BLaER1 (cell line): Measurements from ENCODE around the gene ATF7.

Experiments used
- H3K27ac ChIP-seq: shearing (Covaris generic); formaldehyde crosslinking; 2 replicates; pipeline ENCODE4 v1.8.1; 2022
- H3K27me3 ChIP-seq: shearing (Covaris generic); formaldehyde crosslinking; 2 replicates; pipeline ENCODE4 v1.8.1; 2022
- H3K36me3 ChIP-seq: shearing (Covaris generic); formaldehyde crosslinking; 2 replicates; pipeline ENCODE4 v1.8.1; 2022
- H3K4me1 ChIP-seq: shearing (Covaris generic); formaldehyde crosslinking; 2 replicates; pipeline ENCODE4 v1.8.1; 2022
- H3K4me2 ChIP-seq: shearing (Covaris generic); formaldehyde crosslinking; 2 replicates; pipeline ENCODE4 v1.8.1; 2022
- H3K4me3 ChIP-seq: shearing (Covaris generic); formaldehyde crosslinking; 2 replicates; pipeline ENCODE4 v1.8.1; 2022
- H3K9ac ChIP-seq: shearing (Covaris generic); formaldehyde crosslinking; 2 replicates; pipeline ENCODE4 v1.8.1; 2022
- H3K9me3 ChIP-seq: shearing (Covaris generic); formaldehyde crosslinking; 2 replicates; pipeline ENCODE4 v1.8.1; 2022
- H4K20me1 ChIP-seq: shearing (Covaris generic); formaldehyde crosslinking; 2 replicates; pipeline ENCODE4 v1.8.1; 2022
- Cebpa-rat ChIP-seq: shearing (Covaris generic); IDR thresholded peaks from 2 replicates; pipeline ENCODE4 v1.8.1; 2022

Gene ATF7

GRCh38 chr12:53625946-53626701 lies at the start of gene ATF7:
ATF7 (minus strand) TSS chr12:53626382; CDS start chr12:53601000, 25,382 bp downstream.
- Histone ChIP-seq H4K20me1 (no peaks in the 10 kb centered on the region), H3K36me3 (0 out of 2 replicates have a peak, but pooled peaks cover 3% of the 10 kb centered on the region), H3K4me2 (peak within 1 kb of the TSS; percentile 96), H3K4me3 (peak within 1 kb of the TSS; percentile 73), H3K27me3 (no peaks in the 10 kb centered on the region), H3K4me1 (peaks cover 51% of the 10 kb centered on the region), H3K9ac (peak within 1 kb of the TSS; percentile 98), H3K27ac (peak within 1 kb of the TSS; percentile 97), H3K9me3 (no peaks in the 10 kb centered on the region)
- no peak for TF ChIP-seq Cebpa-rat

- peak overlapping the region; percentile 94 for H3K4me2 ChIP-seq
- H3K27ac ChIP-seq: peak overlapping the region; percentile 91
- H3K9ac ChIP-seq: peak overlapping the region; percentile 81
- no peak for TF ChIP-seq Cebpa-rat
- H3K9me3 ChIP-seq: no peaks in the 10 kb centered on the region
- peak overlapping the region; percentile 76 for H3K4me3 ChIP-seq
- peaks cover 36% of the 10 kb centered on the region for H3K27me3 ChIP-seq
- peaks cover 8% of the 10 kb centered on the region for H4K20me1 ChIP-seq
- peaks cover 28% of the 10 kb centered on the region for H3K4me1 ChIP-seq
- peaks cover 45% of the 10 kb centered on the region for H3K36me3 ChIP-seq
These were observed 49.0 kb upstream of the ATF7 start for GRCh38 chr12:53674977-53675700.

GRCh38 chr12:53670971-53671370 lies 44.8 kb upstream of the ATF7 start:
- no peak for TF ChIP-seq Cebpa-rat

GRCh38 chr12:53670308-53670707 lies 44.1 kb upstream of the ATF7 start:
- peaks cover 14% of the 10 kb centered on the region for H3K4me1 ChIP-seq
- H4K20me1 ChIP-seq: peaks cover 41% of the 10 kb centered on the region
- no peak overlapping the region for H3K4me2 ChIP-seq
- no peak overlapping the region for H3K4me3 ChIP-seq
- no peaks in the 10 kb centered on the region for H3K9me3 ChIP-seq
- peaks cover 91% of the 10 kb centered on the region for H3K36me3 ChIP-seq
- H3K9ac ChIP-seq: no peak overlapping the region
- no peak overlapping the region for H3K27ac ChIP-seq
- H3K27me3 ChIP-seq: no peaks in the 10 kb centered on the region
- no peak for TF ChIP-seq Cebpa-rat

More at GRCh38 chr12:53670971-53671370, 44.8 kb upstream of the ATF7 start:
- H3K9me3 ChIP-seq: no peaks in the 10 kb centered on the region
- no peak overlapping the region for H3K4me2 ChIP-seq
- peaks cover 35% of the 10 kb centered on the region for H4K20me1 ChIP-seq
- H3K4me3 ChIP-seq: no peak overlapping the region
- no peak overlapping the region for H3K27ac ChIP-seq
- peaks cover 85% of the 10 kb centered on the region for H3K36me3 ChIP-seq
- H3K9ac ChIP-seq: no peak overlapping the region
- peaks cover 15% of the 10 kb centered on the region for H3K4me1 ChIP-seq
- no peaks in the 10 kb centered on the region for H3K27me3 ChIP-seq

GRCh38 chr12:53667080-53667479 lies 40.9 kb upstream of the ATF7 start:
- 0 out of 2 replicates have a peak, but pooled peaks cover under 1% of the 10 kb centered on the region for H3K4me1 ChIP-seq
- no peaks in the 10 kb centered on the region for H3K9me3 ChIP-seq
- no peak overlapping the region for H3K9ac ChIP-seq
- H3K4me3 ChIP-seq: no peak overlapping the region
- peaks cover 41% of the 10 kb centered on the region for H4K20me1 ChIP-seq
- no peak overlapping the region for H3K27ac ChIP-seq
- no peaks in the 10 kb centered on the region for H3K27me3 ChIP-seq
- TF ChIP-seq Cebpa-rat: no peak
- no peak overlapping the region for H3K4me2 ChIP-seq
- H3K36me3 ChIP-seq: peaks cover 98% of the 10 kb centered on the region

- H3K4me3 ChIP-seq: no peak overlapping the region
- TF ChIP-seq Cebpa-rat: no peak
- no peak overlapping the region for H3K9ac ChIP-seq
- H3K9me3 ChIP-seq: no peaks in the 10 kb centered on the region
- no peak overlapping the region for H3K4me2 ChIP-seq
- H3K27ac ChIP-seq: no peak overlapping the region
- peaks cover 7% of the 10 kb centered on the region for H3K4me1 ChIP-seq
- H4K20me1 ChIP-seq: peaks cover 32% of the 10 kb centered on the region
- H3K27me3 ChIP-seq: no peaks in the 10 kb centered on the region
- H3K36me3 ChIP-seq: peaks cover 89% of the 10 kb centered on the region
These were observed 38.8 kb upstream of the ATF7 start for GRCh38 chr12:53664936-53665335.

GRCh38 chr12:53664191-53664590 lies 38.0 kb upstream of the ATF7 start:
- peaks cover 24% of the 10 kb centered on the region; the same call in 1 of the 2 replicates for H4K20me1 ChIP-seq
- H3K4me2 ChIP-seq: no peak overlapping the region
- no peaks in the 10 kb centered on the region for H3K27me3 ChIP-seq
- no peak overlapping the region for H3K9ac ChIP-seq
- no peak overlapping the region for H3K4me3 ChIP-seq
- no peak for TF ChIP-seq Cebpa-rat
- H3K4me1 ChIP-seq: peaks cover 14% of the 10 kb centered on the region
- no peak overlapping the region for H3K27ac ChIP-seq
- no peaks in the 10 kb centered on the region for H3K9me3 ChIP-seq
- H3K36me3 ChIP-seq: peaks cover 82% of the 10 kb centered on the region

GRCh38 chr12:53660041-53660440 lies 33.9 kb upstream of the ATF7 start:
- H3K9ac ChIP-seq: no peak overlapping the region; the same call in 1 of the 2 replicates
- TF ChIP-seq Cebpa-rat: no peak

GRCh38 chr12:53659571-53659981 lies 33.4 kb upstream of the ATF7 start:
- H3K4me3 ChIP-seq: no peak overlapping the region
- peak overlapping the region; percentile 45 for H3K4me2 ChIP-seq
- H3K9ac ChIP-seq: no peak overlapping the region

More at GRCh38 chr12:53660041-53660440, 33.9 kb upstream of the ATF7 start:
- Histone ChIP-seq H3K36me3 (peaks cover 42% of the 10 kb centered on the region), H3K9me3 (no peaks in the 10 kb centered on the region), H4K20me1 (no peaks in the 10 kb centered on the region; the same call in 1 of the 2 replicates), H3K27me3 (no peaks in the 10 kb centered on the region), H3K4me1 (peaks cover 18% of the 10 kb centered on the region), H3K4me2 (peak overlapping the region; percentile 45), H3K27ac (no peak overlapping the region), H3K4me3 (no peak overlapping the region)

More at GRCh38 chr12:53659571-53659981, 33.4 kb upstream of the ATF7 start:
- no peaks in the 10 kb centered on the region for H3K9me3 ChIP-seq
- H3K36me3 ChIP-seq: peaks cover 37% of the 10 kb centered on the region
- H4K20me1 ChIP-seq: no peaks in the 10 kb centered on the region; the same call in 1 of the 2 replicates
- H3K27ac ChIP-seq: 0 out of 2 replicates have a peak overlapping the region, but pooled peaks have one; percentile 3
- no peaks in the 10 kb centered on the region for H3K27me3 ChIP-seq
- H3K4me1 ChIP-seq: peaks cover 18% of the 10 kb centered on the region
- TF ChIP-seq Cebpa-rat: no peak
